ENCODE measurements around the gene COX7A2L. TPM values are rescaled to one million over a fixed set of nuclear protein-coding genes. Genes with fewer than 3 reads are reported as not detected.

Gene COX7A2L
- total and polyA plus RNA-seq, 9 of the 15 experiments (the other 6 are each of a cell fraction or from before 2014, with no cell fraction given), result 118 to 481 (median 163) TPM

DNA sequence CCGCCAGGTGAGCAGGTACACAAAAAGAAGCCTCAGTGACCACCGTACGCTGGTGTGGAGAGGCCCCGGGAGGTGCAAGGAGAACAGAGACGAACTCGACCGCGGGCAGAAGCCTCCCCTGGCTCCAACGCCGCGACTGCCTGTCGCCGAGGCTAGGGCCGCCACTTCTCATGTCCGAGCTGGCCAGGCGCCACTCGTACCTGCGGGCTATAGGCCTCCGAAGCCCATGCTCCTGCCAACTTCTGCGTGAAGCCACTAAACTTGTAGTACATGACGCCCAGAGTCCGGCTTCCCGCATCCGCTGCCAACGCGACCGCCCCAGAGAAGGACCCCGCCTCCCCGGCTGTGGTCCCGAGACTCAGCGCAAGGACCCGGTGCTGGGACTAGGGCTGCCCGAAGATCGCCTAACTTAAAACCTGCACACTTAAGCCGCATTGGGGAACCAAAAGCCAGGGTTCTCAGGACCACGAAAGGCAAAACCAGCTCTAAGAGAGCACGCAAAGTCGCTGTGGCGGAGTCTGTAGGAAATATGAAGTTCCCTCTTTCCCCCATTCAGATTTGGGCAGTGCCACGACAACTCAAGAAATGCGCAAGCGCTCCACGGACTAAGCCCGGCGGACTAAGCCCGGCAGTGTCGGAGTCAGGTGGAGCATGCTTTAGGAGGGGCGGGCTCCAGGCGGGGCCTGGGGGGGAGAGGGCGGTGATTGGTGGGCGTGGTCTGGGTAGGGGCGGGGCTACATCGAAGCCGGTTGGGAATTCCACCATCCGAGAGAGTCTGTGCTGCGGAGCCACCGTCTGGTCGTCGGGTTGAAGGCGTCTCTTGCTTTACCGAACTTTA is at the start of gene COX7A2L (continued):
- TF ChIP-seq, protein P1, sequence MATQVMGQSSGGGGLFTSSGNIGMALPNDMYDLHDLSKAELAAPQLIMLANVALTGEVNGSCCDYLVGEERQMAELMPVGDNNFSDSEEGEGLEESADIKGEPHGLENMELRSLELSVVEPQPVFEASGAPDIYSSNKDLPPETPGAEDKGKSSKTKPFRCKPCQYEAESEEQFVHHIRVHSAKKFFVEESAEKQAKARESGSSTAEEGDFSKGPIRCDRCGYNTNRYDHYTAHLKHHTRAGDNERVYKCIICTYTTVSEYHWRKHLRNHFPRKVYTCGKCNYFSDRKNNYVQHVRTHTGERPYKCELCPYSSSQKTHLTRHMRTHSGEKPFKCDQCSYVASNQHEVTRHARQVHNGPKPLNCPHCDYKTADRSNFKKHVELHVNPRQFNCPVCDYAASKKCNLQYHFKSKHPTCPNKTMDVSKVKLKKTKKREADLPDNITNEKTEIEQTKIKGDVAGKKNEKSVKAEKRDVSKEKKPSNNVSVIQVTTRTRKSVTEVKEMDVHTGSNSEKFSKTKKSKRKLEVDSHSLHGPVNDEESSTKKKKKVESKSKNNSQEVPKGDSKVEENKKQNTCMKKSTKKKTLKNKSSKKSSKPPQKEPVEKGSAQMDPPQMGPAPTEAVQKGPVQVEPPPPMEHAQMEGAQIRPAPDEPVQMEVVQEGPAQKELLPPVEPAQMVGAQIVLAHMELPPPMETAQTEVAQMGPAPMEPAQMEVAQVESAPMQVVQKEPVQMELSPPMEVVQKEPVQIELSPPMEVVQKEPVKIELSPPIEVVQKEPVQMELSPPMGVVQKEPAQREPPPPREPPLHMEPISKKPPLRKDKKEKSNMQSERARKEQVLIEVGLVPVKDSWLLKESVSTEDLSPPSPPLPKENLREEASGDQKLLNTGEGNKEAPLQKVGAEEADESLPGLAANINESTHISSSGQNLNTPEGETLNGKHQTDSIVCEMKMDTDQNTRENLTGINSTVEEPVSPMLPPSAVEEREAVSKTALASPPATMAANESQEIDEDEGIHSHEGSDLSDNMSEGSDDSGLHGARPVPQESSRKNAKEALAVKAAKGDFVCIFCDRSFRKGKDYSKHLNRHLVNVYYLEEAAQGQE (IDR thresholded peaks at IDR 0.05; ENCODE audit: borderline replicate concordance), result peak; percentile 37; the same call in 1 of the 2 replicates
- TF ChIP-seq, protein P1 (CRISPR knock-in tag; IDR thresholded peaks at IDR 0.05; ENCODE audit: low read depth), result 0 out of 2 replicates have a peak, but pooled peaks have one; percentile 23
- TF ChIP-seq, protein P2, sequence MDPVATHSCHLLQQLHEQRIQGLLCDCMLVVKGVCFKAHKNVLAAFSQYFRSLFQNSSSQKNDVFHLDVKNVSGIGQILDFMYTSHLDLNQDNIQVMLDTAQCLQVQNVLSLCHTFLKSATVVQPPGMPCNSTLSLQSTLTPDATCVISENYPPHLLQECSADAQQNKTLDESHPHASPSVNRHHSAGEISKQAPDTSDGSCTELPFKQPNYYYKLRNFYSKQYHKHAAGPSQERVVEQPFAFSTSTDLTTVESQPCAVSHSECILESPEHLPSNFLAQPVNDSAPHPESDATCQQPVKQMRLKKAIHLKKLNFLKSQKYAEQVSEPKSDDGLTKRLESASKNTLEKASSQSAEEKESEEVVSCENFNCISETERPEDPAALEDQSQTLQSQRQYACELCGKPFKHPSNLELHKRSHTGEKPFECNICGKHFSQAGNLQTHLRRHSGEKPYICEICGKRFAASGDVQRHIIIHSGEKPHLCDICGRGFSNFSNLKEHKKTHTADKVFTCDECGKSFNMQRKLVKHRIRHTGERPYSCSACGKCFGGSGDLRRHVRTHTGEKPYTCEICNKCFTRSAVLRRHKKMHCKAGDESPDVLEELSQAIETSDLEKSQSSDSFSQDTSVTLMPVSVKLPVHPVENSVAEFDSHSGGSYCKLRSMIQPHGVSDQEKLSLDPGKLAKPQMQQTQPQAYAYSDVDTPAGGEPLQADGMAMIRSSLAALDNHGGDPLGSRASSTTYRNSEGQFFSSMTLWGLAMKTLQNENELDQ (CRISPR knock-in tag; IDR thresholded peaks at IDR 0.05; ENCODE audit: borderline replicate concordance), result 0 out of 2 replicates have a peak, but pooled peaks have one; percentile 70
- peak; percentile 86 for TF ChIP-seq MYC (IDR thresholded peaks at IDR 0.05; ENCODE audit: low read depth, low read length)
- 0 out of 2 replicates have a peak, but pooled peaks have one; percentile 33 for TF ChIP-seq MYC (CRISPR knock-in tag; IDR thresholded peaks at IDR 0.05; ENCODE audit: borderline replicate concordance, low read depth)
- TF ChIP-seq MAZ (CRISPR knock-in tag; conservative IDR thresholded peaks at IDR 0.05 in 1 of 2, IDR thresholded peaks at IDR 0.05 in 1 of 2), result peak; percentile 31 to 63
- TF ChIP-seq XRCC5 (IDR thresholded peaks at IDR 0.05; ENCODE audit: low read depth, low read length), result peak; percentile 56; the same call in 1 of the 2 replicates
- no peak for TF ChIP-seq ZC3H4 (CRISPR knock-in tag; IDR thresholded peaks at IDR 0.05; ENCODE audit: borderline replicate concordance)
- TF ChIP-seq ZNF134 (CRISPR knock-in tag; conservative IDR thresholded peaks at IDR 0.05), result no peak
- peak; percentile 50; the same call in 1 of the 2 replicates for TF ChIP-seq ZNF41 (CRISPR knock-in tag; conservative IDR thresholded peaks at IDR 0.05)
- TF ChIP-seq ATF7 (IDR thresholded peaks at IDR 0.05), result peak; percentile 77; the same call in 1 of the 2 replicates
- TF ChIP-seq, protein P3, sequence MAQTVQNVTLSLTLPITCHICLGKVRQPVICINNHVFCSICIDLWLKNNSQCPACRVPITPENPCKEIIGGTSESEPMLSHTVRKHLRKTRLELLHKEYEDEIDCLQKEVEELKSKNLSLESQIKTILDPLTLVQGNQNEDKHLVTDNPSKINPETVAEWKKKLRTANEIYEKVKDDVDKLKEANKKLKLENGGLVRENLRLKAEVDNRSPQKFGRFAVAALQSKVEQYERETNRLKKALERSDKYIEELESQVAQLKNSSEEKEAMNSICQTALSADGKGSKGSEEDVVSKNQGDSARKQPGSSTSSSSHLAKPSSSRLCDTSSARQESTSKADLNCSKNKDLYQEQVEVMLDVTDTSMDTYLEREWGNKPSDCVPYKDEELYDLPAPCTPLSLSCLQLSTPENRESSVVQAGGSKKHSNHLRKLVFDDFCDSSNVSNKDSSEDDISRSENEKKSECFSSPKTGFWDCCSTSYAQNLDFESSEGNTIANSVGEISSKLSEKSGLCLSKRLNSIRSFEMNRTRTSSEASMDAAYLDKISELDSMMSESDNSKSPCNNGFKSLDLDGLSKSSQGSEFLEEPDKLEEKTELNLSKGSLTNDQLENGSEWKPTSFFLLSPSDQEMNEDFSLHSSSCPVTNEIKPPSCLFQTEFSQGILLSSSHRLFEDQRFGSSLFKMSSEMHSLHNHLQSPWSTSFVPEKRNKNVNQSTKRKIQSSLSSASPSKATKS (CRISPR knock-in tag; IDR thresholded peaks at IDR 0.05), result no peak
- TF ChIP-seq ZZZ3 (IDR thresholded peaks at IDR 0.05), result no peak
- TF ChIP-seq MTA1 (IDR thresholded peaks at IDR 0.05; ENCODE audit: borderline replicate concordance), result peak; percentile 95
